ENCODE results near the gene IGFBP2. TPM values are rescaled to one million over a fixed set of nuclear protein-coding genes. Genes with fewer than 3 reads are reported as not detected.
A peak's percentile ranks its signal among the peaks of the same experiment; 100 is the strongest.

Gene IGFBP2
- total and polyA plus RNA-seq, 12 donors = 14.8 to 253 (median 79.4) TPM

- Histone ChIP-seq H3K36me3 (replicated peaks in 1 of 2) (no peaks in the 10 kb centered on the region), H3K4me1 (replicated peaks in 1 of 2) (peaks cover 6 to 18% of the 10 kb centered on the region in 2 donors), H3K27me3 (no peaks in the 10 kb centered on the region), H3K4me3 (peak overlapping the region in 2 of 4 donors; percentile 19 to 74), H3K9me3 (replicated peaks in 1 of 3) (no peaks in the 10 kb centered on the region), H3K27ac (peak overlapping the region in 2 of 5 donors; percentile 5 to 8)
- WGBS, 4 donors = 1 to 2% (median 1%) methylated on average over 21 to 65 of the region's 71 CpGs
- DNase-seq = peak in 2 of 7 donors; percentile 13 to 30
- intact Hi-C loops (cut with DNase I) = no loop called here
- no peak for TF ChIP-seq POLR2A (IDR thresholded peaks at IDR 0.05)
- TF ChIP-seq, protein P1, sequence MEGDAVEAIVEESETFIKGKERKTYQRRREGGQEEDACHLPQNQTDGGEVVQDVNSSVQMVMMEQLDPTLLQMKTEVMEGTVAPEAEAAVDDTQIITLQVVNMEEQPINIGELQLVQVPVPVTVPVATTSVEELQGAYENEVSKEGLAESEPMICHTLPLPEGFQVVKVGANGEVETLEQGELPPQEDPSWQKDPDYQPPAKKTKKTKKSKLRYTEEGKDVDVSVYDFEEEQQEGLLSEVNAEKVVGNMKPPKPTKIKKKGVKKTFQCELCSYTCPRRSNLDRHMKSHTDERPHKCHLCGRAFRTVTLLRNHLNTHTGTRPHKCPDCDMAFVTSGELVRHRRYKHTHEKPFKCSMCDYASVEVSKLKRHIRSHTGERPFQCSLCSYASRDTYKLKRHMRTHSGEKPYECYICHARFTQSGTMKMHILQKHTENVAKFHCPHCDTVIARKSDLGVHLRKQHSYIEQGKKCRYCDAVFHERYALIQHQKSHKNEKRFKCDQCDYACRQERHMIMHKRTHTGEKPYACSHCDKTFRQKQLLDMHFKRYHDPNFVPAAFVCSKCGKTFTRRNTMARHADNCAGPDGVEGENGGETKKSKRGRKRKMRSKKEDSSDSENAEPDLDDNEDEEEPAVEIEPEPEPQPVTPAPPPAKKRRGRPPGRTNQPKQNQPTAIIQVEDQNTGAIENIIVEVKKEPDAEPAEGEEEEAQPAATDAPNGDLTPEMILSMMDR (IDR thresholded peaks at IDR 0.05) = no peak
Observed at GRCh38 chr2:216633616-216634369, 573 bp downstream of the IGFBP2 start.

GRCh38 chr2:216634370-216635148, 1.3 kb downstream of the IGFBP2 start:
- H3K27ac ChIP-seq = peak overlapping the region in 1 of 5 donors; percentile 8
- WGBS, 4 donors = 24 to 33% (median 29%) methylated on average over 21 to 23 of the region's 23 CpGs
- H3K9me3 ChIP-seq (replicated peaks in 1 of 3) = no peaks in the 10 kb centered on the region
- H3K4me1 ChIP-seq (replicated peaks in 1 of 2) = peaks cover 6 to 18% of the 10 kb centered on the region in 2 donors
- TF ChIP-seq, protein P1 (IDR thresholded peaks at IDR 0.05) = no peak
- no peak for TF ChIP-seq POLR2A (IDR thresholded peaks at IDR 0.05)
- no peak for DNase-seq
- no peaks in the 10 kb centered on the region for H3K36me3 ChIP-seq (replicated peaks in 1 of 2)
- no peaks in the 10 kb centered on the region for H3K27me3 ChIP-seq
- H3K4me3 ChIP-seq = peak overlapping the region in 2 of 4 donors; percentile 19 to 74
- intact Hi-C loops (cut with DNase I) = no loop called here

DNA sequence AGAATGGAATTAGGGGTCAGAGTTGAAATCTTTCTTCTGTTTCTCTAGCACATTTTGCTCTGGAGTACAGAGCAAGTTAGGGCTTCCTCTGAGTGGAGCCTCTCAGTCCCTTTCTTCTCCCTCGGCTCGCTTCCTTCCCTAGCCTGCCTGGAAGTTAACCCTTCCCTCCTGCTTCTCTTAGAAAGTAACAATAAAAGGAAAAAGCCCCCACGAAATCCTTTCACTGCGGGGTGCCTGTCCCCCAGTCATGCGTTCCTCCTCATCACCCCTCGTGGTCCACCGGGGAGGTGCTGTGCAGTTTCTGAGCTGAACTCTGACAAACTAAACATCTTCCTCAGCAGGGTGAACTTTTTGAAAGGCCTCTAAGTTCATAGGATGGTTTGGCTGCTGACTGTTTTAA, 2.0 kb downstream of the IGFBP2 start:
- no peaks in the 10 kb centered on the region for H3K36me3 ChIP-seq (replicated peaks in 1 of 2)
- 34 to 49% (median 44%) methylated on average over 7 of the region's 7 CpGs for WGBS, 4 donors
- H3K27ac ChIP-seq = peak overlapping the region in 1 of 5 donors; percentile 2
- peak overlapping the region in 1 of 4 donors; percentile 74 for H3K4me3 ChIP-seq
- H3K4me1 ChIP-seq (replicated peaks in 1 of 2) = peaks cover 6 to 18% of the 10 kb centered on the region in 2 donors
- no peaks in the 10 kb centered on the region for H3K27me3 ChIP-seq
- TF ChIP-seq, protein P1 (IDR thresholded peaks at IDR 0.05) = no peak
- TF ChIP-seq POLR2A (IDR thresholded peaks at IDR 0.05) = no peak
- no peaks in the 10 kb centered on the region for H3K9me3 ChIP-seq (replicated peaks in 1 of 3)
- no peak for DNase-seq
- intact Hi-C loops (cut with DNase I) = no loop called here

Measured in adrenal gland (tissue), 12 donors.